Right lobe of liver (tissue), 6 donors: ENCODE measurements around the gene A3GALT2. TPM values are rescaled to one million over a fixed set of nuclear protein-coding genes. Genes with fewer than 3 reads are reported as not detected.

Experiments used
- ATAC-seq, 4 donors: fragments of 200-7000 bp; cut with Tn5 transposase; one replicate each; pipeline ENCODE4 v1.9.1; 2020; ENCODE audit warnings: mild to moderate bottlenecking in 4 of 4, moderate library complexity in 4 of 4
- DNase-seq, 3 donors: peaks; one replicate each; pipeline ENCODE4 v3.0.0-alpha.2; 2020
- H3K27ac ChIP-seq, 3 donors: fragments of 200-600 bp; one replicate each; pipeline ENCODE4 v1.8.0; 2022
- H3K27me3 ChIP-seq, 2 donors: fragments of 200-600 bp; one replicate each; pipeline ENCODE4 v1.8.0; 2022
- H3K36me3 ChIP-seq, 4 donors: fragments of 200-600 bp; sonication (generic) in 1 of 4; one replicate each; pipeline versions ENCODE4 v1.5.1 to v1.8.0; 2017 to 2022; ENCODE audit warnings: control low read depth in 1 of 4
- H3K4me1 ChIP-seq, 4 donors: fragments of 200-600 bp; sonication (generic) in 1 of 4; one replicate each; pipeline versions ENCODE4 v1.5.1 to v1.8.0; 2017 to 2022; ENCODE audit warnings: control low read depth in 1 of 4
- H3K4me3 ChIP-seq, 3 donors: fragments of 200-600 bp; one replicate each; pipeline ENCODE4 v1.8.0; 2022
- H3K9me3 ChIP-seq, 4 donors: fragments of 200-600 bp; sonication (generic) in 1 of 4; one replicate each; pipeline versions ENCODE4 v1.5.1 to v1.8.0; 2017 to 2022; ENCODE audit warnings: control low read depth in 1 of 4
- CTCF ChIP-seq, 4 donors: fragments of 200-600 bp in 3 of 4; fragments of 450-650 bp in 1 of 4; IDR thresholded peaks; one replicate each; pipeline versions ENCODE4 v1.5.1 to v1.8.0; 2016 to 2022; ENCODE audit warnings: antibody characterized with exemption in 4 of 4, mild to moderate bottlenecking in 2 of 4
- POLR2A ChIP-seq: fragments of 450-650 bp; IDR thresholded peaks from one replicate; pipeline ENCODE4 v1.6.1; 2017; ENCODE audit warnings: antibody characterized with exemption, mild to moderate bottlenecking
- WGBS: methylation state at CpG from one replicate; pipeline ENCODE4 v1.1.6; 2018; ENCODE audit warnings: low coverage, low lambda C conversion rate; ENCODE audit not compliant: insufficient coverage; ENCODE audit errors: missing lambda C conversion rate; 5-methylcytosine and 5-hydroxymethylcytosine counted together
- intact Hi-C, 2 donors: fragments of 100-400 bp; cut with DNase I; formaldehyde crosslinking; loops; one replicate each; pipeline versions ENCODE4 v1.11.2 to v1.14.1; 2022
- total RNA-seq, 6 experiments: library from RNA; depleted of rRNA in 2 of 6; stranded (reverse); fragments of >200 nt in 2 of 6; fragmentation: NEBNext Ultra II Directional in 3 of 6; extraction: Animal tissue kit (Norgen Biotek cat#: 25700) in 3 of 6; gene quantifications; one replicate each; pipeline versions ENCODE4 v1.1.0 to v1.2.4, GENCODE V29; 2016 to 2023
- donor health status: DM: no; HTN: yes; CAD: no.
- donor health status: DM: no; HTN: no; CAD: no.
- donor health status: DM: no; HTN: no; CAD: no.
- donor health status: DM: no; HTN: yes; CAD: no.
- donor health status: DM: no; HTN: yes; CAD: no.

Gene A3GALT2
- total RNA-seq, 6 experiments from 2014 or later: not detected

DNA sequence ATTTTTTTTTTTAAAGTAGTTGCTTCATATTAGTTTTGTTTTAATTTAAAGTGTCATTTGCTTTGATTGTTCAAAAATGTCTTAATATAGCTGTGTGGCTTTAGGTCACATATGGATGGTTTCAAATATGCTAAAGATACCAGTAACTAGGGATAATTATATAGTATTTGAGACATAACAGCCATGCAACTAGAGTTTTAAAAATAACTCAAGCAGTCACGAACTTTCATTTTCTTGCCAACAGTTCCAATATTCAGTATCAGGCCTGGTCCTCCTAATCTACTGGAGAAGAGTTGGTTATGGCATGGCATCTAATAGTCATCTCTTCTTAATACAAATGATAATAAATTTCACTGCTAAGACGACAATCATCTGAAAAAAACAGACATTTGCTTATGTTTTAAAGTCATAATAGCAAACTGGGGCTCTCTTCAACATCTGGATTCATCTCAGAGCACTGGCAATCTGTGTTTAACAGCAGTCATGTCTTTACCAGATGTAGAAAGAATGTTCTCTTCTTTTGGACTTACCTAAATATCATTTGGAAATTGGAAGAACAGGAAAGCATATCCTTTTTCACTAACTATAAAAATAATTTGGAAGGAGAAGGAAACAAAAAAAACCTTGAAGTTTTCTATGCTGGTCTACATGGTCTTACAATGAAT lies 24.1 kb upstream of the A3GALT2 start:
- DNase-seq (no peak), ATAC-seq (no peak)
- no peak for TF ChIP-seq POLR2A
- no peak for TF ChIP-seq CTCF (IDR thresholded peaks at IDR 0.05)
- H3K27me3 ChIP-seq: no peaks in the 10 kb centered on the region
- WGBS: 36% methylated on average over 2 of the region's 2 CpGs
- no peak overlapping the region for H3K4me3 ChIP-seq
- no peaks in the 10 kb centered on the region for H3K9me3 ChIP-seq
- intact Hi-C loops: no loop called here
- peak overlapping the region; percentile 97 for H3K27ac ChIP-seq
- peaks cover 0 to 3% (median 0%) of the 10 kb centered on the region in 4 donors for H3K36me3 ChIP-seq
- H3K4me1 ChIP-seq: peaks cover 0 to 77% (median 39%) of the 10 kb centered on the region in 4 donors

DNA sequence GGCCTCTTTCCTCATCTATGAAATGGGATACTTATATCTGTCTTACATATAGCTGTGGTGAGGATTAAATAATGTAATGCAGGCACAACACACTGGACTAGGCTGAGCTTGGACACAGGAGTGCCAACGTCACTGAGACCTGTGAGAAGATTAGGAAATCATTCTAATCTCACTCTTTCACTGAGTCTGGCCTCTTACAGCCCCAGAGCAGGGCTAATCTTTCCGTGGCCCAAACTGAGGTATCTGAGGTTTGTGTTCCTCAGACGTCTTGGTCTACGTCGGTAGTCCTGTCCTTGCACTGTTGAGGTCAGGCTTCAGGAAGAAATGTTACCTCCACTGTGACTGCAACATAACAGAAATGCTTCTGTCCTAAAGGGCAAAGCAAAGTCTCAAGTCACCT lies 22.6 kb upstream of the A3GALT2 start:
- DNase-seq: no peak
- Histone ChIP-seq H3K4me3 (no peak overlapping the region), H3K9me3 (no peaks in the 10 kb centered on the region), H3K27ac (peak overlapping the region; percentile 97), H3K4me1 (peaks cover 0 to 92% (median 46%) of the 10 kb centered on the region in 4 donors), H3K27me3 (no peaks in the 10 kb centered on the region), H3K36me3 (peaks cover 0 to 3% (median 0%) of the 10 kb centered on the region in 4 donors)
- no peak for TF ChIP-seq CTCF (IDR thresholded peaks at IDR 0.05)
- TF ChIP-seq POLR2A: peak; percentile 48
- 10% methylated on average over 5 of the region's 5 CpGs for WGBS
- intact Hi-C loops: no loop called here
- peak; percentile 13 to 48 (median 42) for ATAC-seq

DNA sequence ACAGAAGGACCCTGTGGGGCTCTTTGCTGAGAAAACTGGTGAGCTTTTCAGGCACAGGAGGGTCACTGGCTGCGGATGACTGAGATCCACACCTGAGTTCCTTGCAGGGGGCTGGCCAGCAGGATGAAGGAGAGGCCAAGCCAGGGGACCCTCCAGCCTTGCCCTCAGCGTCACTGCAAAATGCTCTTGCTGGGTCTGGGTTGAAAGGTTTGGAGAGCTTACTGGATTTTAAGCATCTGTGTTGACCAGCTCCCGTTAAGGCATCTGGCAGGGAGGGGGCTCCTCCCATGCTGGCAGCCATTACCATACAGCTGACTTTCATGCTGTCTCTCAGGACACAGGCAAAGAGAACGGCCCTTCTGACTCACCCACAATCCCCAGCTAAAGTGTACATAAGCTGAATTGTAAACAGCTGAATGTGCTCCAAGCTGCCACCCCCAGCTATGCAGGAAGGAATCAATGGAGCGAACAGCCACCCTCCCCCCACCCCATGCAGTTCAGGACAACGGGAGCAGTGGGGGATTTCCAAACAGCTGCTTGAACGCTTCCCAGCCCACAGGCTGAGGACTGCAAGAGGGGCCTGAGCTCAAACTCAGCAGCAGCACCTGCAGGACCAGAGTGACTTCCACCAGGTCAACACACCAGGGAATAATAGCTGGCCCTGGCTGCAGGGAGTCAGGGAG lies 21.3 kb upstream of the A3GALT2 start:
- H3K36me3 ChIP-seq: peaks cover 0 to 3% (median 0%) of the 10 kb centered on the region in 4 donors
- ATAC-seq (peak; percentile 63 to 77 (median 71)), DNase-seq (peak; percentile 77 to 91 (median 85))
- H3K4me3 ChIP-seq: peak overlapping the region in 2 of 3 donors; percentile 15 to 28
- no peaks in the 10 kb centered on the region for H3K27me3 ChIP-seq
- peaks cover 0 to 98% (median 51%) of the 10 kb centered on the region in 4 donors for H3K4me1 ChIP-seq
- H3K27ac ChIP-seq: peak overlapping the region; percentile 97
- 13% methylated on average over 5 of the region's 7 CpGs for WGBS
- no peaks in the 10 kb centered on the region for H3K9me3 ChIP-seq
- TF ChIP-seq CTCF (IDR thresholded peaks at IDR 0.05) (peak in 1 of 4 donors; percentile 4), POLR2A (peak; percentile 57)
- intact Hi-C loops: no loop called here

GRCh38 chr1:33341190-33341589 lies 20.3 kb upstream of the A3GALT2 start:
- Histone ChIP-seq H3K27ac (peak overlapping the region; percentile 82 to 97 (median 97)), H3K9me3 (no peaks in the 10 kb centered on the region), H3K4me1 (peaks cover 0 to 98% (median 51%) of the 10 kb centered on the region in 4 donors), H3K36me3 (peaks cover 0 to 3% (median 0%) of the 10 kb centered on the region in 4 donors), H3K4me3 (no peak overlapping the region), H3K27me3 (no peaks in the 10 kb centered on the region)
- WGBS: 72% methylated on average over 2 of the region's 6 CpGs
- DNase-seq (no peak), ATAC-seq (no peak)
- TF ChIP-seq CTCF (IDR thresholded peaks at IDR 0.05) (no peak), POLR2A (no peak)
- intact Hi-C loops: no loop called here
